Stimulated activated CD8-positive, alpha-beta memory T cell treated with anti-CD3 and anti-CD28 coated beads, Interleukin-7, amount 100 ng/mL, for 4 hours (primary cell): ENCODE measurements around the gene DNMT3A.

Experiments used
- DNase-seq, 2 donors: peaks; one replicate each; pipeline ENCODE4 v3.0.0-alpha.2; 2020; ENCODE audit warnings: low read depth in 2 of 2

The DNMT3A gene

GRCh38 chr2:25347205-25347815 is 5.6 kb upstream of the DNMT3A start:
- peak; percentile 39 to 40 for DNase-seq

- DNase-seq, result no peak
Measured at GRCh38 chr2:25343187-25343825, 1.6 kb upstream of the DNMT3A start.

- DNase-seq, result peak; percentile 56 to 75
Measured at GRCh38 chr2:25342372-25343186, 854 bp upstream of the DNMT3A start.

GRCh38 chr2:25341011-25341727 is 556 bp downstream of the DNMT3A start:
- peak in 1 of 2 donors; percentile 38 for DNase-seq

DNA sequence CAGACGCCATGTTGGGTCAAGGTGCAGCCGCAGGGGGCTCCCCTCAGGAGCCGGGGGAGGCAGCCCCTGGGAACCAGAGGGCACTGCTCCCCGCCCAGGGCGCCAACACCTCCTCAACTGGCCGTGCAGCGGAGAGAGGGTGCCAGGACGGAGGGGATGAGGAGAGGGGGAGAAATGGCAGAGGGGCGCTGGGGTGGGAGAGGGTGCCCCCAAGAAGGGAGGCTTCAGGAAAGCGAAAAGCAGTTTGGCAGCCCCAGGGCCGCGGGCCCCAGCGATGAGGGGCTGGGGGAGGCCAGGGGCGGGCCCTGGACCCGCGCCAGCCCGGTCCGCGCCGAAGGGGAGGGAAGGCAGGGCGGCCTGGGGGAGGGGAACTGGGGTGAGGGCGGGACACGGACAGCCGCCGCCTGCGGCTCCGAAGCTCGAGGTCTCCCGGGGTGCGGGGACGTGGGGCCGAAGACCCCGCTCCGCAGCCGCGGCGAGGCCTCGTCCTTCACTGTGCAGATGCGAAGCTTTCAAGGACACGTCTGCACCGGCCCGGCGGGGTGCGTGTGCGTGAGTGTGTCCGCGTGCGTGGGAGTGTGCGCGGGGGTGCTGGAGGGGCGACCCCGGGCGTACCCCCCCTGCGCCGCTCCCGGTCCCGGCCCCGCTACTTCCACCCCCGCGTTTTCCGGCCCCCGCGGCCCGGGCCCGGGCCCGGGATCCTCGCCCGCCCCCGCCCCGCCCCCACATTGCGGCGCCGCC is 1.4 kb downstream of the DNMT3A start:
- DNase-seq, result peak in 1 of 2 donors; percentile 35

DNA sequence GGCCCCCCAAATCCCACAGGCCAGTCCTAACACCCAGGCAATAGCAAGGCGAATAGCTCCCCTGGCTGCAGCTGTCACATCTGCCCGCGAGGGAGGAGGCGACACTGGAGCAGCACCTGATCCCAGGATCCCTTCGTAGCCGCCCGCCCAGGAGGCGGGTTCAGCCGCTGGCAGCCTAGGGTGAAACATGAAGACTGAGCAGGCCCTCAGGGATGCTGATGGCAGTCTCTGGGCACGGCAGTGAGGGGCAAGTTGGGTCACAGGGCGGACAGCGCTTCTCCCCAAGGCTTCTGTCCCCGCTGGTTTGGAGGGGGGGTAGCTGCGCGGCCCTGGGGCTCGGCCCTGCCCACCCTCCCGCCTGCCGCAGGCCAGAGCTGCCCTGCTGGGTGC is 1.9 kb downstream of the DNMT3A start:
- DNase-seq, result no peak

GRCh38 chr2:25339211-25339674 is 2.5 kb downstream of the DNMT3A start:
- no peak for DNase-seq

DNA sequence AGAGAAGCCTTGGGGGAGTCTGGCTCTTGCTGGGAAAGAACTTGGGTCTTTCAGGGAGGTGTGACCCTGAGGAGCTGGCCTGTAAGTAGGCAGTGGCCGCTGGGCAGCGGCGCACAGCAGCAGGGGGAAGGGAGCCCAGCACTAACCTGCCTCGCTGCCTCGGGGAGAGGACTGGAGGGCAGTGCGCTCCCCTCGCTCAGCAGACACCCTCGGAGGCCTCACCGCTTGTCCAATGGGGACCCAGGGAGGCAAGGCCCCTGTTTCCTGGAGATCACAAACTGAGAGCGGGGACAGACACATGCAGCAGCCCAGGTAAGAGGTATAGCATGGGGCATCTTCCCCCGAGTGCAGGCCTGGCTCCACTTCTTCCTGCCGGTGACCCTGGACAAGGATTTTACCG is 3.3 kb downstream of the DNMT3A start:
- DNase-seq, result no peak

DNA sequence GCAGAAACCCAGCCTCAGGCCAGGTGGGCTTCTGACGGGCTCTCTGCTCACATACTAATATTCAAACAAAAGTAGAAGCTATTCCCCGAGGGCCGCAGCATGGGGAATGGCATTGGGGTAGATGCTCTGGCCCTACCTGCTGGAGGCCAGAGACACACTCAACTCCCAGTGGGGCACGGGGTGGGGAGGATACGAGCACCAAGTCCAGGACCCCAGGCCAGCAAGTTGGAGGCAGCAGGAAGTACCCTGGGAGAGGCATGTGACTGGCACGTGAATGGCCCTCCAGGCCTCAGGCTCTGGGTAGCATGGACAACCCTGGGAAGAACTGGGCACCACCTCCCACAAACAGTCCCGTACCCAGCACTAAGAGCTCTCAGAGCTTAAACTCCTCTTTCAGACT is 3.8 kb downstream of the DNMT3A start:
- no peak for DNase-seq

DNA sequence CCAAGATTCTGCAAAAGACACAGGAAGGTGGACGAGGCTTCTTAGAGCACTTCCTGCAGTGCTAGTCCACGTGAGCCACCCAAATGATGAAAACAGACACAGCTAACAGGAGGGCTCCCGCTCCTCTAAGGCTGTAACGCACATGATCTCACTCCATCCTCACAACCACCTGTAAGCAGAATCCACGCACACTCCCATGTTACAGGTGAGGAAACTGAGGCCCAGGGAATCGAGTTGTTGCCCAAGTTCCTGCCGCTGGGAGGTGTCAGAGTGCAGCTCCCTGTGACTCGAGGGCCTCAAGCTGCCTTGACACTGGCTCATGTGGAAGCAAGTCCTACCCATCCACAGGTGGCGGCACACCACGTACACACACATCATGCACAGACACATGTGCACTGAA is 4.4 kb downstream of the DNMT3A start:
- DNase-seq, result no peak

- no peak for DNase-seq
Measured at GRCh38 chr2:25336383-25336841, 5.3 kb downstream of the DNMT3A start.

GRCh38 chr2:25335971-25336370 is 5.8 kb downstream of the DNMT3A start:
- DNase-seq, result no peak

GRCh38 chr2:25335204-25335603 is 6.5 kb downstream of the DNMT3A start:
- DNase-seq, result no peak

GRCh38 chr2:25334482-25334881 is 7.2 kb downstream of the DNMT3A start:
- no peak for DNase-seq

GRCh38 chr2:25333981-25334380 is 7.7 kb downstream of the DNMT3A start:
- no peak for DNase-seq

DNA sequence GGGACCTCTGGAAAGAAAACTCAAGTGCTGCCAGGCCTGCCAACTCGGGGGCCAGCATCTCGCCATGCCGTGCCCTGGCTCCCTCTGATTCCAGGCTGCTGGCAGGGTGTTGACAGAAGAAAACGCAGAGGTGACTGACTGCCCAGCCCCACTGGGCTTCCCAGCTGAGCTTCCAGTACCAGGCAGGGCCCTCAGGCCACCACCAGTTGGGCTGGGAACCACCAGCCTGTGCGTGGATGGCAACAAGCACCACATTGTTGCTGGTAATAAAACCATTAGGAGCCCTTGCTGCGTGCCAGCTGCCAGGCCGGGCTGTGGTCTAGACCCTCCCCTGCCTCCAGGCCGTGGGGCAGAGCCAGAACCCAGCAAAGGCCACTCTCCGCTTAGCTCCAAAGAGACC is 9.2 kb downstream of the DNMT3A start:
- no peak for DNase-seq

GRCh38 chr2:25331686-25332365 is 9.9 kb downstream of the DNMT3A start:
- peak; percentile 69 to 80 for DNase-seq

DNA sequence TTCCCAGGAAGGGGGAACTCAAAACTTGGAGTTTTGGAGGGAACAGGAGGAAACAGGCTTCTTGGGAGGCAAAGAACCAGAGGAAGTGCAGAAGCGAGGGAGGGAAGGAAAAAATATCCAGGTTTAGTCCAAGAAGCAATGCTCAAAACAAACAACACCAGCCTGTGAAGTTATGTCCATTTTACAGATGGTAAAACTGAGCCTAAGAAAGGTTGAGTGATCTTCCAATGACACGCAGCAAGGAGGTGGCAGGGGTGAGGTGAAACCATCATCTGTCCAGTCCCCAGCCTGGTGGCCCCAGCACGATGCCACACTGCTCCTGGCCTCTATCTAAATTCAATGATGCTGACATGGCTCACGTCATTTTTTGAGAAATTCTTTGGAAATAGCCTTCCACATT is 10.8 kb downstream of the DNMT3A start:
- no peak for DNase-seq

- no peak for DNase-seq
Measured at GRCh38 chr2:25330273-25330672, 11.5 kb downstream of the DNMT3A start.

- DNase-seq, result no peak
Measured at GRCh38 chr2:25328152-25329085, 13.3 kb downstream of the DNMT3A start.
